ENCODE measurements around the gene STX4. TPM values are rescaled to one million over a fixed set of nuclear protein-coding genes. Genes with fewer than 3 reads are reported as not detected.

STX4 gene
- total RNA-seq, 1 experiment from 2014 or later = 32.3 TPM

DNA sequence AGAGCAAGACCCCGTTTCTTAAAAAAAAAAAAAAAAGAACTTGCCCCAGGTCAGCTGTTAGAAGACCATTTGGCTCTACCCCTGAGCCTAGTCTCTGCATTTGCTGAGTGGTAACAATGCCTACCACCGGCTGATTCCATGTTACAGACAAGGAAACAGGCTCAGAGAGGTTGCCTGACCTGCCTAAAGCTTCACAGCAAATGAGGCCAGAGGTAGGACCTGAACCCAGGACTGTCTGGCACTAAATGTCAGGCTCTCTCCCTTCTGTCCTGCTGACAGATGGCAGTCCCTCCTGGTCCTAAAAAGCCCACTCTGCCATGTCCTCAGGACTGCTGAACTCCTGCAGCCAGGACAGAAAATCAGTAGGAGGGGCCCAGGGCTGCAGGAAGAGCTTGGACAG, 28.7 kb upstream of the STX4 start:
- Histone ChIP-seq H4K8ac (replicated peaks; ENCODE audit: insufficient read length, low read depth, low read length) (no peak overlapping the region), H3K56ac (ENCODE audit: insufficient read length, low read depth, low read length) (no peak overlapping the region), H3K23me2 (ENCODE audit: insufficient read length, low read depth, low read length, poor library complexity, severe bottlenecking) (peaks cover under 1% of the 10 kb centered on the region), H4K91ac (ENCODE audit: insufficient read length, low read depth, low read length) (no peak overlapping the region), H3K27me3 (ENCODE audit: insufficient read depth, low read length) (no peaks in the 10 kb centered on the region), H3K9me3 (ENCODE audit: control insufficient read depth, low read depth, low read length) (no peaks in the 10 kb centered on the region), H3K27ac (ENCODE audit: insufficient read length, low read depth, low read length) (no peak overlapping the region), H3T11ph (ENCODE audit: low read length) (no peak overlapping the region), H3K4me1 (ENCODE audit: insufficient read depth, low read length) (peaks cover 3% of the 10 kb centered on the region; the same call in 1 of the 2 replicates), H3K79me1 (ENCODE audit: insufficient read depth, low read depth, low read length, poor library complexity, severe bottlenecking) (no peaks in the 10 kb centered on the region), H2BK5ac (ENCODE audit: insufficient read length, low read length) (no peak overlapping the region), H2BK120ac (ENCODE audit: low read depth, low read length, poor library complexity, severe bottlenecking) (no peak overlapping the region), H4K5ac (ENCODE audit: insufficient read length, low read depth, low read length) (no peak overlapping the region), H3K79me2 (ENCODE audit: insufficient read depth, low read length) (no peaks in the 10 kb centered on the region; the same call in 1 of the 2 replicates), H2BK20ac (ENCODE audit: low read depth, low read length, poor library complexity, severe bottlenecking) (no peak overlapping the region), H3K4ac (ENCODE audit: low read depth, low read length) (no peak overlapping the region), H3K18ac (ENCODE audit: insufficient read length, low read depth, low read length) (no peak overlapping the region), H3K9ac (ENCODE audit: extremely low read depth, insufficient read length, low read length) (no peak overlapping the region), H3K23ac (ENCODE audit: insufficient read length, low read depth, low read length) (no peak overlapping the region), H2BK15ac (ENCODE audit: low read depth, low read length) (no peak overlapping the region), H4K20me1 (ENCODE audit: control insufficient read depth, insufficient read depth, insufficient read length) (no peaks in the 10 kb centered on the region), H3K4me2 (ENCODE audit: insufficient read depth, insufficient read length, low read length) (no peak overlapping the region), H2AFZ (ENCODE audit: low read length) (no peak overlapping the region), H2AK5ac (ENCODE audit: insufficient read length, low read length) (no peak overlapping the region), H3K14ac (ENCODE audit: insufficient read depth, low read length) (no peak overlapping the region), H2BK12ac (ENCODE audit: insufficient read length, low read depth, low read length) (no peak overlapping the region)
- no peak overlapping the region for H3K27ac Mint-ChIP-seq
- no peak for DNase-seq
- H3K9me3 Mint-ChIP-seq = no peaks in the 10 kb centered on the region; a peak in 1 of 5 replicates
- no peak overlapping the region for H3K4me3 Mint-ChIP-seq
- TF ChIP-seq, protein P1, sequence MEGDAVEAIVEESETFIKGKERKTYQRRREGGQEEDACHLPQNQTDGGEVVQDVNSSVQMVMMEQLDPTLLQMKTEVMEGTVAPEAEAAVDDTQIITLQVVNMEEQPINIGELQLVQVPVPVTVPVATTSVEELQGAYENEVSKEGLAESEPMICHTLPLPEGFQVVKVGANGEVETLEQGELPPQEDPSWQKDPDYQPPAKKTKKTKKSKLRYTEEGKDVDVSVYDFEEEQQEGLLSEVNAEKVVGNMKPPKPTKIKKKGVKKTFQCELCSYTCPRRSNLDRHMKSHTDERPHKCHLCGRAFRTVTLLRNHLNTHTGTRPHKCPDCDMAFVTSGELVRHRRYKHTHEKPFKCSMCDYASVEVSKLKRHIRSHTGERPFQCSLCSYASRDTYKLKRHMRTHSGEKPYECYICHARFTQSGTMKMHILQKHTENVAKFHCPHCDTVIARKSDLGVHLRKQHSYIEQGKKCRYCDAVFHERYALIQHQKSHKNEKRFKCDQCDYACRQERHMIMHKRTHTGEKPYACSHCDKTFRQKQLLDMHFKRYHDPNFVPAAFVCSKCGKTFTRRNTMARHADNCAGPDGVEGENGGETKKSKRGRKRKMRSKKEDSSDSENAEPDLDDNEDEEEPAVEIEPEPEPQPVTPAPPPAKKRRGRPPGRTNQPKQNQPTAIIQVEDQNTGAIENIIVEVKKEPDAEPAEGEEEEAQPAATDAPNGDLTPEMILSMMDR (conservative IDR thresholded peaks at IDR 0.05) = no peak
- H3K36me3 Mint-ChIP-seq (ENCODE audit: insufficient read depth in 1 of 3, low read depth in 3 of 3) = 0 out of 7 replicates have a peak, but pooled peaks cover 0 to 3% (median 0%) of the 10 kb centered on the region in 3 experiments
- peaks cover 24 to 38% of the 10 kb centered on the region in 2 experiments for H3K4me1 Mint-ChIP-seq
- no peaks in the 10 kb centered on the region; the same call in 1 of the 2 replicates for H3K27me3 Mint-ChIP-seq (ENCODE audit: low read depth)
- no CpG with 5 or more reads among the region's 2 CpGs for WGBS (ENCODE audit: extremely low coverage, insufficient read length, low lambda C conversion rate)
